ENCODE measurements around the gene RBL2. TPM values are rescaled to one million over a fixed set of nuclear protein-coding genes. Genes with fewer than 3 reads are reported as not detected.

The RBL2 gene
- total RNA-seq, 1 experiment from 2014 or later: 38.4 TPM

DNA sequence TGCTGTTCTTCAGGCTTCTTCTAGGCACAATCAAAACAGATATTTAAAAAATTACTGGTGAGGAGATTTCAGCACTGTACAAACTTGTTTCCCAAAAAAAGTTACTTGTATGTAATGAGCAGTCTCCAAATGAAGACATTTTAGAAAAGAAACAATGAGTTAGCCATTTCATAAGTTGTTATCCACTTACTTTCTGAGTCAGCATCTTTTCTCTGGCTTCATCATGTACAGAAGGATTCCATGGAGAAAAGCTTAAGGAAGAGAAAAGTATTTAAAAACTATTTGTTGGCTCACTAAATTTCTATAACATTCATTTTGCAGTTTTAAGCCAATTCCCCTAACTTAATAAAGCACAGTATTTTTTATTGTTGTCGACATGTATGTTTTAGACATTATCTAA is 58.2 kb downstream of the RBL2 start:
- Mint-ChIP-seq H3K4me1 (no peaks in the 10 kb centered on the region), H3K27ac (no peak overlapping the region), H3K4me3 (no peak overlapping the region), H3K36me3 (peaks cover 69% of the 10 kb centered on the region), H3K27me3 (ENCODE audit: low read depth) (no peaks in the 10 kb centered on the region), H3K9me3 (peaks cover under 1% of the 10 kb centered on the region; the same call in 1 of the 2 replicates)
- DNase-seq (ENCODE audit: low spot score) (no peak), ATAC-seq (no peak)
- CTCF ChIA-PET: no interaction called here
- TF ChIP-seq JAZF1 (CRISPR knock-in tag; IDR thresholded peaks at IDR 0.05): no peak
- TF ChIP-seq, protein P1, sequence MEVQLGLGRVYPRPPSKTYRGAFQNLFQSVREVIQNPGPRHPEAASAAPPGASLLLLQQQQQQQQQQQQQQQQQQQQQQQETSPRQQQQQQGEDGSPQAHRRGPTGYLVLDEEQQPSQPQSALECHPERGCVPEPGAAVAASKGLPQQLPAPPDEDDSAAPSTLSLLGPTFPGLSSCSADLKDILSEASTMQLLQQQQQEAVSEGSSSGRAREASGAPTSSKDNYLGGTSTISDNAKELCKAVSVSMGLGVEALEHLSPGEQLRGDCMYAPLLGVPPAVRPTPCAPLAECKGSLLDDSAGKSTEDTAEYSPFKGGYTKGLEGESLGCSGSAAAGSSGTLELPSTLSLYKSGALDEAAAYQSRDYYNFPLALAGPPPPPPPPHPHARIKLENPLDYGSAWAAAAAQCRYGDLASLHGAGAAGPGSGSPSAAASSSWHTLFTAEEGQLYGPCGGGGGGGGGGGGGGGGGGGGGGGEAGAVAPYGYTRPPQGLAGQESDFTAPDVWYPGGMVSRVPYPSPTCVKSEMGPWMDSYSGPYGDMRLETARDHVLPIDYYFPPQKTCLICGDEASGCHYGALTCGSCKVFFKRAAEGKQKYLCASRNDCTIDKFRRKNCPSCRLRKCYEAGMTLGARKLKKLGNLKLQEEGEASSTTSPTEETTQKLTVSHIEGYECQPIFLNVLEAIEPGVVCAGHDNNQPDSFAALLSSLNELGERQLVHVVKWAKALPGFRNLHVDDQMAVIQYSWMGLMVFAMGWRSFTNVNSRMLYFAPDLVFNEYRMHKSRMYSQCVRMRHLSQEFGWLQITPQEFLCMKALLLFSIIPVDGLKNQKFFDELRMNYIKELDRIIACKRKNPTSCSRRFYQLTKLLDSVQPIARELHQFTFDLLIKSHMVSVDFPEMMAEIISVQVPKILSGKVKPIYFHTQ (CRISPR knock-in tag; IDR thresholded peaks at IDR 0.05): no peak
- no peak for TF ChIP-seq TEAD1 (CRISPR knock-in tag; IDR thresholded peaks at IDR 0.05)
- TF ChIP-seq, protein P2, sequence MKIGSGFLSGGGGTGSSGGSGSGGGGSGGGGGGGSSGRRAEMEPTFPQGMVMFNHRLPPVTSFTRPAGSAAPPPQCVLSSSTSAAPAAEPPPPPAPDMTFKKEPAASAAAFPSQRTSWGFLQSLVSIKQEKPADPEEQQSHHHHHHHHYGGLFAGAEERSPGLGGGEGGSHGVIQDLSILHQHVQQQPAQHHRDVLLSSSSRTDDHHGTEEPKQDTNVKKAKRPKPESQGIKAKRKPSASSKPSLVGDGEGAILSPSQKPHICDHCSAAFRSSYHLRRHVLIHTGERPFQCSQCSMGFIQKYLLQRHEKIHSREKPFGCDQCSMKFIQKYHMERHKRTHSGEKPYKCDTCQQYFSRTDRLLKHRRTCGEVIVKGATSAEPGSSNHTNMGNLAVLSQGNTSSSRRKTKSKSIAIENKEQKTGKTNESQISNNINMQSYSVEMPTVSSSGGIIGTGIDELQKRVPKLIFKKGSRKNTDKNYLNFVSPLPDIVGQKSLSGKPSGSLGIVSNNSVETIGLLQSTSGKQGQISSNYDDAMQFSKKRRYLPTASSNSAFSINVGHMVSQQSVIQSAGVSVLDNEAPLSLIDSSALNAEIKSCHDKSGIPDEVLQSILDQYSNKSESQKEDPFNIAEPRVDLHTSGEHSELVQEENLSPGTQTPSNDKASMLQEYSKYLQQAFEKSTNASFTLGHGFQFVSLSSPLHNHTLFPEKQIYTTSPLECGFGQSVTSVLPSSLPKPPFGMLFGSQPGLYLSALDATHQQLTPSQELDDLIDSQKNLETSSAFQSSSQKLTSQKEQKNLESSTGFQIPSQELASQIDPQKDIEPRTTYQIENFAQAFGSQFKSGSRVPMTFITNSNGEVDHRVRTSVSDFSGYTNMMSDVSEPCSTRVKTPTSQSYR (CRISPR knock-in tag; IDR thresholded peaks at IDR 0.05): no peak
- no peak for TF ChIP-seq OVOL2 (CRISPR knock-in tag; IDR thresholded peaks at IDR 0.05; ENCODE audit: borderline replicate concordance)
- no peak for TF ChIP-seq RORB (CRISPR knock-in tag; IDR thresholded peaks at IDR 0.05)
- TF ChIP-seq, protein P3, sequence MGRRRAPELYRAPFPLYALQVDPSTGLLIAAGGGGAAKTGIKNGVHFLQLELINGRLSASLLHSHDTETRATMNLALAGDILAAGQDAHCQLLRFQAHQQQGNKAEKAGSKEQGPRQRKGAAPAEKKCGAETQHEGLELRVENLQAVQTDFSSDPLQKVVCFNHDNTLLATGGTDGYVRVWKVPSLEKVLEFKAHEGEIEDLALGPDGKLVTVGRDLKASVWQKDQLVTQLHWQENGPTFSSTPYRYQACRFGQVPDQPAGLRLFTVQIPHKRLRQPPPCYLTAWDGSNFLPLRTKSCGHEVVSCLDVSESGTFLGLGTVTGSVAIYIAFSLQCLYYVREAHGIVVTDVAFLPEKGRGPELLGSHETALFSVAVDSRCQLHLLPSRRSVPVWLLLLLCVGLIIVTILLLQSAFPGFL (CRISPR knock-in tag; IDR thresholded peaks at IDR 0.05; ENCODE audit: borderline replicate concordance): no peak
- TF ChIP-seq NFYB (CRISPR knock-in tag; conservative IDR thresholded peaks at IDR 0.05; ENCODE audit: low read depth): no peak
- no peak for TF ChIP-seq SMAD3 (CRISPR knock-in tag; IDR thresholded peaks at IDR 0.05; ENCODE audit: borderline replicate concordance)
- no peak for TF ChIP-seq ZBTB21 (CRISPR knock-in tag; IDR thresholded peaks at IDR 0.05; ENCODE audit: borderline replicate concordance)
- TF ChIP-seq FOXK1 (CRISPR knock-in tag; IDR thresholded peaks at IDR 0.05): no peak
- TF ChIP-seq, protein P4, sequence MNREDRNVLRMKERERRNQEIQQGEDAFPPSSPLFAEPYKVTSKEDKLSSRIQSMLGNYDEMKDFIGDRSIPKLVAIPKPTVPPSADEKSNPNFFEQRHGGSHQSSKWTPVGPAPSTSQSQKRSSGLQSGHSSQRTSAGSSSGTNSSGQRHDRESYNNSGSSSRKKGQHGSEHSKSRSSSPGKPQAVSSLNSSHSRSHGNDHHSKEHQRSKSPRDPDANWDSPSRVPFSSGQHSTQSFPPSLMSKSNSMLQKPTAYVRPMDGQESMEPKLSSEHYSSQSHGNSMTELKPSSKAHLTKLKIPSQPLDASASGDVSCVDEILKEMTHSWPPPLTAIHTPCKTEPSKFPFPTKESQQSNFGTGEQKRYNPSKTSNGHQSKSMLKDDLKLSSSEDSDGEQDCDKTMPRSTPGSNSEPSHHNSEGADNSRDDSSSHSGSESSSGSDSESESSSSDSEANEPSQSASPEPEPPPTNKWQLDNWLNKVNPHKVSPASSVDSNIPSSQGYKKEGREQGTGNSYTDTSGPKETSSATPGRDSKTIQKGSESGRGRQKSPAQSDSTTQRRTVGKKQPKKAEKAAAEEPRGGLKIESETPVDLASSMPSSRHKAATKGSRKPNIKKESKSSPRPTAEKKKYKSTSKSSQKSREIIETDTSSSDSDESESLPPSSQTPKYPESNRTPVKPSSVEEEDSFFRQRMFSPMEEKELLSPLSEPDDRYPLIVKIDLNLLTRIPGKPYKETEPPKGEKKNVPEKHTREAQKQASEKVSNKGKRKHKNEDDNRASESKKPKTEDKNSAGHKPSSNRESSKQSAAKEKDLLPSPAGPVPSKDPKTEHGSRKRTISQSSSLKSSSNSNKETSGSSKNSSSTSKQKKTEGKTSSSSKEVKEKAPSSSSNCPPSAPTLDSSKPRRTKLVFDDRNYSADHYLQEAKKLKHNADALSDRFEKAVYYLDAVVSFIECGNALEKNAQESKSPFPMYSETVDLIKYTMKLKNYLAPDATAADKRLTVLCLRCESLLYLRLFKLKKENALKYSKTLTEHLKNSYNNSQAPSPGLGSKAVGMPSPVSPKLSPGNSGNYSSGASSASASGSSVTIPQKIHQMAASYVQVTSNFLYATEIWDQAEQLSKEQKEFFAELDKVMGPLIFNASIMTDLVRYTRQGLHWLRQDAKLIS (CRISPR knock-in tag; IDR thresholded peaks at IDR 0.05; ENCODE audit: borderline replicate concordance): no peak
- no peak for TF ChIP-seq NR2C2 (CRISPR knock-in tag; IDR thresholded peaks at IDR 0.05)
- POLR2A ChIA-PET: no interaction called here

DNA sequence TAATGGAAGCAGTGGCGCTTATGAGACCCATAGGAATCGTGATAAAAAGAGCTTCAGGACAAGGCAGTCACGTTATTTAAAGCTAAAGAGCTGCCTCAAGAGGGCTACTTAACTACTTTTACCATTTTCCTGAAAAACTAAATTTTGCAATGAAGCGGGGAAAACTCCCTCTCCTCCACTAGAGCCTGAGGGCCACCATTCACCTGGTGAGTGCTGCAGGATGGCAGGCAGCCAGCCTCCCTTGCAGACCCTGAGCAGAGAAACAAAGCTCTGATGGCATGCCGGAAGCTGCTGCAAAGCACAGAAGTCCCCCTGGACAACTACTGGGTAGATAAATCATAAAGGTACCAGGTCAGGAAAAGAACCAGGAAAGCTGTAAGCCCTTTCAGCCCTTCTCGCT is 60.4 kb downstream of the RBL2 start:
- Mint-ChIP-seq H3K27ac (no peak overlapping the region), H3K27me3 (ENCODE audit: low read depth) (no peaks in the 10 kb centered on the region), H3K4me1 (no peaks in the 10 kb centered on the region), H3K9me3 (no peaks in the 10 kb centered on the region), H3K4me3 (no peak overlapping the region), H3K36me3 (peaks cover 60% of the 10 kb centered on the region)
- ChIA-PET CTCF (interaction anchor here (1.5 kb wide), 1 partner anchor 16 kb away, joined by 11 read pairs; no protein-coding TSS in a partner anchor), POLR2A (no interaction called here)
- ATAC-seq (no peak), DNase-seq (ENCODE audit: low spot score) (no peak)
- TF ChIP-seq NFATC4 (CRISPR knock-in tag; IDR thresholded peaks at IDR 0.05) (no peak), TP53 (CRISPR knock-in tag; IDR thresholded peaks at IDR 0.05) (no peak), ZNF416 (CRISPR knock-in tag; IDR thresholded peaks at IDR 0.05) (no peak), PRRX2 (CRISPR knock-in tag; IDR thresholded peaks at IDR 0.05) (no peak), CREB1 (CRISPR knock-in tag; IDR thresholded peaks at IDR 0.05) (no peak), HMGA2 (CRISPR knock-in tag; IDR thresholded peaks at IDR 0.05) (no peak), GABPB1 (CRISPR knock-in tag; IDR thresholded peaks at IDR 0.05) (no peak), ZBTB21 (CRISPR knock-in tag; IDR thresholded peaks at IDR 0.05; ENCODE audit: borderline replicate concordance) (no peak), GTF2I (CRISPR knock-in tag; conservative IDR thresholded peaks at IDR 0.05) (no peak)
- TF ChIP-seq, protein P5, sequence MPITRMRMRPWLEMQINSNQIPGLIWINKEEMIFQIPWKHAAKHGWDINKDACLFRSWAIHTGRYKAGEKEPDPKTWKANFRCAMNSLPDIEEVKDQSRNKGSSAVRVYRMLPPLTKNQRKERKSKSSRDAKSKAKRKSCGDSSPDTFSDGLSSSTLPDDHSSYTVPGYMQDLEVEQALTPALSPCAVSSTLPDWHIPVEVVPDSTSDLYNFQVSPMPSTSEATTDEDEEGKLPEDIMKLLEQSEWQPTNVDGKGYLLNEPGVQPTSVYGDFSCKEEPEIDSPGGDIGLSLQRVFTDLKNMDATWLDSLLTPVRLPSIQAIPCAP (CRISPR knock-in tag; IDR thresholded peaks at IDR 0.05): no peak
- TF ChIP-seq, protein P6, sequence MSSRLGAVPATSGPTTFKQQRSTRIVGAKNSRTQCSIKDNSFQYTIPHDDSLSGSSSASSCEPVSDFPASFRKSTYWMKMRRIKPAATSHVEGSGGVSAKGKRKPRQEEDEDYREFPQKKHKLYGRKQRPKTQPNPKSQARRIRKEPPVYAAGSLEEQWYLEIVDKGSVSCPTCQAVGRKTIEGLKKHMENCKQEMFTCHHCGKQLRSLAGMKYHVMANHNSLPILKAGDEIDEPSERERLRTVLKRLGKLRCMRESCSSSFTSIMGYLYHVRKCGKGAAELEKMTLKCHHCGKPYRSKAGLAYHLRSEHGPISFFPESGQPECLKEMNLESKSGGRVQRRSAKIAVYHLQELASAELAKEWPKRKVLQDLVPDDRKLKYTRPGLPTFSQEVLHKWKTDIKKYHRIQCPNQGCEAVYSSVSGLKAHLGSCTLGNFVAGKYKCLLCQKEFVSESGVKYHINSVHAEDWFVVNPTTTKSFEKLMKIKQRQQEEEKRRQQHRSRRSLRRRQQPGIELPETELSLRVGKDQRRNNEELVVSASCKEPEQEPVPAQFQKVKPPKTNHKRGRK (CRISPR knock-in tag; IDR thresholded peaks at IDR 0.05; ENCODE audit: borderline replicate concordance): no peak
